ENCODE data around the gene TNS1. TPM values are rescaled to one million over a fixed set of nuclear protein-coding genes. Genes with fewer than 3 reads are reported as not detected.

The TNS1 gene
- total and polyA plus RNA-seq, 8 donors, result 38.5 to 166 (median 102) TPM

GRCh38 chr2:217975626-217976025, 27.2 kb downstream of the TNS1 start:
- no peak for TF ChIP-seq CTCF (IDR thresholded peaks at IDR 0.05)
- peaks cover 0 to 10% (median 0%) of the 10 kb centered on the region in 3 donors for H3K36me3 ChIP-seq
- no peak for ATAC-seq
- no peak overlapping the region for H3K4me3 ChIP-seq
- peaks cover 0 to under 1% (median 0%) of the 10 kb centered on the region in 3 donors for H3K4me1 ChIP-seq
- no peaks in the 10 kb centered on the region for H3K27me3 ChIP-seq
- no peak for FAIRE-seq
- intact Hi-C loops (cut with DNase I), result no loop called here
- no peaks in the 10 kb centered on the region for H3K9me3 ChIP-seq
- 92 to 93% methylated on average over 8 of the region's 8 CpGs for WGBS, 2 donors
- no peak overlapping the region for H3K27ac ChIP-seq
- peak in 2 of 6 donors; percentile 7 to 43 for DNase-seq

- Histone ChIP-seq H3K36me3 (peaks cover 0 to 10% (median 0%) of the 10 kb centered on the region in 3 donors), H3K4me3 (no peak overlapping the region), H3K9me3 (no peaks in the 10 kb centered on the region), H3K4me1 (no peaks in the 10 kb centered on the region), H3K27me3 (no peaks in the 10 kb centered on the region), H3K27ac (no peak overlapping the region)
- FAIRE-seq, result no peak
- no peak for TF ChIP-seq CTCF (IDR thresholded peaks at IDR 0.05)
- intact Hi-C loops (cut with DNase I), result no loop called here
- peak in 2 of 6 donors; percentile 9 to 39 for DNase-seq
- WGBS, 2 donors, result 34 to 36% methylated on average over 8 of the region's 8 CpGs
- ATAC-seq, result peak in 2 of 4 donors; percentile 30 to 57
These were observed 28.3 kb downstream of the TNS1 start for GRCh38 chr2:217974389-217975005.

GRCh38 chr2:217973008-217973787, 29.6 kb downstream of the TNS1 start:
- Histone ChIP-seq H3K4me1 (no peaks in the 10 kb centered on the region), H3K27me3 (no peaks in the 10 kb centered on the region), H3K27ac (no peak overlapping the region), H3K4me3 (no peak overlapping the region), H3K9me3 (no peaks in the 10 kb centered on the region), H3K36me3 (peaks cover 0 to 10% (median 0%) of the 10 kb centered on the region in 3 donors)
- 90 to 92% methylated on average over 11 of the region's 11 CpGs for WGBS, 2 donors
- DNase-seq (peak in 2 of 6 donors; percentile 7 to 39), ATAC-seq (no peak), FAIRE-seq (no peak)
- intact Hi-C loops (cut with DNase I), result no loop called here
- no peak for TF ChIP-seq CTCF (IDR thresholded peaks at IDR 0.05)

GRCh38 chr2:217972490-217972889, 30.3 kb downstream of the TNS1 start:
- FAIRE-seq (no peak), ATAC-seq (peak in 1 of 4 donors; percentile 20), DNase-seq (peak in 2 of 6 donors; percentile 3 to 13)
- TF ChIP-seq CTCF (IDR thresholded peaks at IDR 0.05), result no peak
- Histone ChIP-seq H3K4me3 (no peak overlapping the region), H3K4me1 (peaks cover 0 to 6% (median 0%) of the 10 kb centered on the region in 3 donors), H3K9me3 (no peaks in the 10 kb centered on the region), H3K27me3 (no peaks in the 10 kb centered on the region), H3K36me3 (peaks cover 0 to 10% (median 0%) of the 10 kb centered on the region in 3 donors), H3K27ac (no peak overlapping the region)
- intact Hi-C loops (cut with DNase I), result no loop called here
- WGBS, 2 donors, result 94% methylated on average over 1 of the region's 1 CpG

Data from pancreas (tissue), 10 donors.